GM03348 (cell line): ENCODE measurements around the gene FOXQ1.
A peak's percentile ranks its signal among the peaks of the same experiment; 100 is the strongest.
"Not testable (repeated sequence)": the region's sequence is repeated elsewhere in the genome, so short reads cannot be mapped to it uniquely, and the experiment has no call there.

ENCODE experiments used
- DNase-seq: peaks from one replicate; pipeline ENCODE4 v3.0.0; 2012; ENCODE audit warnings: low spot score

Gene FOXQ1

GRCh38 chr6:1291381-1291780, 20.5 kb upstream of the FOXQ1 start:
- no peak for DNase-seq

- DNase-seq: no peak
Measured at GRCh38 chr6:1295420-1295819, 16.5 kb upstream of the FOXQ1 start.

GRCh38 chr6:1296079-1296478, 15.8 kb upstream of the FOXQ1 start:
- no peak for DNase-seq

GRCh38 chr6:1296542-1296941, 15.4 kb upstream of the FOXQ1 start:
- no peak for DNase-seq

- DNase-seq: peak; percentile 80
Measured at GRCh38 chr6:1297746-1298145, 14.2 kb upstream of the FOXQ1 start.

GRCh38 chr6:1298768-1299167, 13.1 kb upstream of the FOXQ1 start:
- DNase-seq: no peak

- no peak for DNase-seq
Measured at GRCh38 chr6:1306133-1306532, 5.8 kb upstream of the FOXQ1 start.

GRCh38 chr6:1309366-1309765, 2.5 kb upstream of the FOXQ1 start:
- DNase-seq: no peak

GRCh38 chr6:1310628-1311399, 1.1 kb upstream of the FOXQ1 start:
- no peak for DNase-seq

- no peak for DNase-seq
Measured at GRCh38 chr6:1312203-1312472, 240 bp downstream of the FOXQ1 start.

- DNase-seq: peak; percentile 51
Measured at GRCh38 chr6:1312473-1313367, 822 bp downstream of the FOXQ1 start.

- peak; percentile 29 for DNase-seq
Measured at GRCh38 chr6:1313384-1313766, 1.5 kb downstream of the FOXQ1 start.

- DNase-seq: peak; percentile 69
Measured at GRCh38 chr6:1313767-1314503, 2.0 kb downstream of the FOXQ1 start.

GRCh38 chr6:1314617-1315016, 2.7 kb downstream of the FOXQ1 start:
- no peak for DNase-seq

GRCh38 chr6:1315201-1315559, 3.3 kb downstream of the FOXQ1 start:
- DNase-seq: no peak

- no peak for DNase-seq
Measured at GRCh38 chr6:1315560-1316386, 3.9 kb downstream of the FOXQ1 start.

GRCh38 chr6:1316489-1316971, 4.6 kb downstream of the FOXQ1 start:
- peak; percentile 43 for DNase-seq

GRCh38 chr6:1317302-1317815, 5.5 kb downstream of the FOXQ1 start:
- no peak for DNase-seq

- DNase-seq: no peak
Measured at GRCh38 chr6:1318036-1318435, 6.1 kb downstream of the FOXQ1 start.

GRCh38 chr6:1318584-1318983, 6.7 kb downstream of the FOXQ1 start:
- DNase-seq: not testable (repeated sequence)

GRCh38 chr6:1321738-1322137, 9.8 kb downstream of the FOXQ1 start:
- peak; percentile 68 for DNase-seq

- no peak for DNase-seq
Measured at GRCh38 chr6:1322156-1322555, 10.3 kb downstream of the FOXQ1 start.
